ENCODE measurements around the gene PC. TPM values are rescaled to one million over a fixed set of nuclear protein-coding genes. Genes with fewer than 3 reads are reported as not detected.

PC gene
- total RNA-seq, 1 donor from 2014 or later: 45.9 TPM

- Histone ChIP-seq H3K27me3 (ENCODE audit: control insufficient read depth in 3 of 3, insufficient read depth in 3 of 3, low read length in 3 of 3) (no peaks in the 10 kb centered on the region), H3K9me3 (ENCODE audit: control insufficient read depth in 3 of 3, low read length in 3 of 3) (no peaks in the 10 kb centered on the region), H3K4me3 (ENCODE audit: low read length in 3 of 3) (no peak overlapping the region), H3K27ac (ENCODE audit: low read depth, low read length) (no peak overlapping the region), H3K9ac (ENCODE audit: low read depth in 1 of 3, low read length in 3 of 3) (no peak overlapping the region), H3K36me3 (ENCODE audit: control insufficient read depth in 3 of 3, insufficient read depth in 3 of 3, low read length in 3 of 3) (peaks cover 0 to 8% (median 5%) of the 10 kb centered on the region in 3 donors), H3K4me1 (ENCODE audit: control insufficient read depth in 3 of 3, insufficient read depth in 3 of 3, low read length in 3 of 3) (no peaks in the 10 kb centered on the region)
Observed at GRCh38 chr11:66864172-66864901, 93.8 kb downstream of the PC start.

DNA sequence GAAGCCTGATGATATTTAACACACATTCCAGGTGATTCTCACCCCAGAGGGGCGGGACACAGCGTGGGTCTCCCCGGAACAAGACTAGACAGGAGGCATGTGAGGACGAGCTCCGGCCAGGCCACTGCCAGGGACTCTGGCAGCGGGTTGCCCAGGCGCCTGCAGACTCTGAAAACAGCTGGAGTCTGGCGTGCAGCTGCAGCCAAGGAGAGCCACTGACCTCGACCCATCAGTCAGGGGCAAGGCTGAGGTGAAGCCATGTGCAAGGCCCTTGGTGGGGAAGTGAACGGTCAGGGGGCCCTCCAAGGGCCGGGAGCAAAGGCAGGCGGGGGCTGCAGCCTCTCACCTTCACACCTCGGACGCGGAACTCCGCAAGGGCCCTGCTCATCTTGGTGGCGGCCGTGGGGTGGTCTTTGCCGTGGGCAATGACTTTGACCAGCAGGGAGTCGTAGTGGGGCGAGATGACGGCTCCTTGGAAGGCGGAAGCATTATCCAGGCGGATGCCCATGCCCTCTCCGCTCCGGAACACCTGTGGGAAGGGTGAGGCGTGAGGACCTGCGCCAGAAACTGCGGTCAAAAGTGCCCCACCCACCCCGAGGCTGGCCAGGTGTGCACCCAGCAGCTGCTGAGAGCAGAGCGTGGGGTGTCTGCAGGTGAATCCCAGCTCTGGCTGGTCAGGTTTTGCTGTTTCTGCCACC, 94.6 kb downstream of the PC start:
- no peaks in the 10 kb centered on the region for H3K27me3 ChIP-seq (ENCODE audit: control insufficient read depth in 3 of 3, insufficient read depth in 3 of 3, low read length in 3 of 3)
- peaks cover 0 to 8% (median 6%) of the 10 kb centered on the region in 3 donors for H3K36me3 ChIP-seq (ENCODE audit: control insufficient read depth in 3 of 3, insufficient read depth in 3 of 3, low read length in 3 of 3)
- H3K9ac ChIP-seq (ENCODE audit: low read depth in 1 of 3, low read length in 3 of 3): no peak overlapping the region
- no peak overlapping the region for H3K4me3 ChIP-seq (ENCODE audit: low read length in 3 of 3)
- no peaks in the 10 kb centered on the region for H3K9me3 ChIP-seq (ENCODE audit: control insufficient read depth in 3 of 3, low read length in 3 of 3)
- H3K27ac ChIP-seq (ENCODE audit: low read depth, low read length): no peak overlapping the region
- no peaks in the 10 kb centered on the region for H3K4me1 ChIP-seq (ENCODE audit: control insufficient read depth in 3 of 3, insufficient read depth in 3 of 3, low read length in 3 of 3)

- Histone ChIP-seq H3K27me3 (ENCODE audit: control insufficient read depth in 3 of 3, insufficient read depth in 3 of 3, low read length in 3 of 3) (no peaks in the 10 kb centered on the region), H3K4me1 (ENCODE audit: control insufficient read depth in 3 of 3, insufficient read depth in 3 of 3, low read length in 3 of 3) (peaks cover 0 to 3% (median 0%) of the 10 kb centered on the region in 3 donors), H3K9ac (ENCODE audit: low read depth in 1 of 3, low read length in 3 of 3) (no peak overlapping the region), H3K27ac (ENCODE audit: low read depth, low read length) (no peak overlapping the region), H3K9me3 (ENCODE audit: control insufficient read depth in 3 of 3, low read length in 3 of 3) (no peaks in the 10 kb centered on the region), H3K4me3 (ENCODE audit: low read length in 3 of 3) (no peak overlapping the region), H3K36me3 (ENCODE audit: control insufficient read depth in 3 of 3, insufficient read depth in 3 of 3, low read length in 3 of 3) (peaks cover 0 to 6% (median 5%) of the 10 kb centered on the region in 3 donors)
Observed at GRCh38 chr11:66862559-66863037, 95.6 kb downstream of the PC start.

GRCh38 chr11:66861774-66862558, 96.2 kb downstream of the PC start:
- Histone ChIP-seq H3K9me3 (ENCODE audit: control insufficient read depth in 3 of 3, low read length in 3 of 3) (no peaks in the 10 kb centered on the region), H3K9ac (ENCODE audit: low read depth in 1 of 3, low read length in 3 of 3) (no peak overlapping the region), H3K27me3 (ENCODE audit: control insufficient read depth in 3 of 3, insufficient read depth in 3 of 3, low read length in 3 of 3) (no peaks in the 10 kb centered on the region), H3K27ac (ENCODE audit: low read depth, low read length) (no peak overlapping the region), H3K4me1 (ENCODE audit: control insufficient read depth in 3 of 3, insufficient read depth in 3 of 3, low read length in 3 of 3) (peaks cover 0 to 6% (median 2%) of the 10 kb centered on the region in 3 donors), H3K4me3 (ENCODE audit: low read length in 3 of 3) (no peak overlapping the region), H3K36me3 (ENCODE audit: control insufficient read depth in 3 of 3, insufficient read depth in 3 of 3, low read length in 3 of 3) (peaks cover 0 to 6% (median 5%) of the 10 kb centered on the region in 3 donors)

- no peak overlapping the region for H3K9ac ChIP-seq (ENCODE audit: low read depth in 1 of 3, low read length in 3 of 3)
- H3K27me3 ChIP-seq (ENCODE audit: control insufficient read depth in 3 of 3, insufficient read depth in 3 of 3, low read length in 3 of 3): no peaks in the 10 kb centered on the region
- no peaks in the 10 kb centered on the region for H3K9me3 ChIP-seq (ENCODE audit: control insufficient read depth in 3 of 3, low read length in 3 of 3)
Observed at GRCh38 chr11:66861038-66861773, 97.0 kb downstream of the PC start.

GRCh38 chr11:66860449-66860831, 97.7 kb downstream of the PC start:
- no peak overlapping the region for H3K9ac ChIP-seq (ENCODE audit: low read depth in 1 of 3, low read length in 3 of 3)
- peaks cover 0 to 6% (median 5%) of the 10 kb centered on the region in 3 donors for H3K36me3 ChIP-seq (ENCODE audit: control insufficient read depth in 3 of 3, insufficient read depth in 3 of 3, low read length in 3 of 3)
- H3K27me3 ChIP-seq (ENCODE audit: control insufficient read depth in 3 of 3, insufficient read depth in 3 of 3, low read length in 3 of 3): no peaks in the 10 kb centered on the region
- peaks cover 4 to 12% (median 7%) of the 10 kb centered on the region in 3 donors for H3K4me1 ChIP-seq (ENCODE audit: control insufficient read depth in 3 of 3, insufficient read depth in 3 of 3, low read length in 3 of 3)
- H3K4me3 ChIP-seq (ENCODE audit: low read length in 3 of 3): no peak overlapping the region
- H3K27ac ChIP-seq (ENCODE audit: low read depth, low read length): no peak overlapping the region
- no peaks in the 10 kb centered on the region for H3K9me3 ChIP-seq (ENCODE audit: control insufficient read depth in 3 of 3, low read length in 3 of 3)

More at GRCh38 chr11:66861038-66861773, 97.0 kb downstream of the PC start:
- Histone ChIP-seq H3K4me1 (ENCODE audit: control insufficient read depth in 3 of 3, insufficient read depth in 3 of 3, low read length in 3 of 3) (peaks cover 0 to 6% (median 2%) of the 10 kb centered on the region in 3 donors), H3K36me3 (ENCODE audit: control insufficient read depth in 3 of 3, insufficient read depth in 3 of 3, low read length in 3 of 3) (peaks cover 0 to 6% (median 5%) of the 10 kb centered on the region in 3 donors), H3K27ac (ENCODE audit: low read depth, low read length) (no peak overlapping the region), H3K4me3 (ENCODE audit: low read length in 3 of 3) (no peak overlapping the region)

DNA sequence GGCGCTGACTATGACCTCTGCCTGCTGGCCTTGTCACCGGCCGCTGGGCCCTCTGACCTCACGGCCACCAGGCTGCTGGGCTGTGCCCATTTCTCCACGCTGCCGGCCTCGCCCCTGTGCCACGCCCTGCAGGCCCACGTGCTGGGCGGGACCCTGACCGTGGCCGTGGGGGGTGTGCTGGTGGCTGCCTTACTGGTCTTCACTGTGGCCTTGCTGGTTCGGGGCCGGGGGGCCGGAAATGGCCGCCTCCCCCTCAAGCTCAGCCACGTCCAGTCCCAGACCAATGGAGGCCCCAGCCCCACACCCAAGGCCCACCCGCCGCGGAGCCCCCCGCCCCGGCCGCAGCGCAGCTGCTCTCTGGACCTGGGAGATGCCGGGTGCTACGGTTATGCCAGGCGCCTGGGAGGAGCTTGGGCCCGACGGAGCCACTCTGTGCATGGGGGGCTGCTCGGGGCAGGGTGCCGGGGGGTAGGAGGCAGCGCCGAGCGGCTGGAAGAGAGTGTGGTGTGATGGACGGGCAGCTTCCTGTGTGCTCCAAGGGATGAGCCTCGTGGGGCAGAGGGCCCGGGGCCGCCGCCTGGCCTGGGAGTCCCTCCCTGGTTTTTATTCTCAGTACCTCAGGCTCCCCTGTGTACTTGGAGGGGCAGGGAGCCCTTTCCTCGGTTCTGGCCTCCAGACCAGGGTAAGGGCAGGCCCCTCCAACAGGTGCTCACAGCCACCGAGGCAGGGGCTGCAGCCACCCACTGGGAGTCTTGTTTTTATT, 98.3 kb downstream of the PC start:
- Histone ChIP-seq H3K4me1 (ENCODE audit: control insufficient read depth in 3 of 3, insufficient read depth in 3 of 3, low read length in 3 of 3) (peaks cover 5 to 18% (median 11%) of the 10 kb centered on the region in 3 donors), H3K9me3 (ENCODE audit: control insufficient read depth in 3 of 3, low read length in 3 of 3) (no peaks in the 10 kb centered on the region), H3K27me3 (ENCODE audit: control insufficient read depth in 3 of 3, insufficient read depth in 3 of 3, low read length in 3 of 3) (no peaks in the 10 kb centered on the region), H3K4me3 (ENCODE audit: low read length in 3 of 3) (no peak overlapping the region), H3K27ac (ENCODE audit: low read depth, low read length) (no peak overlapping the region), H3K36me3 (ENCODE audit: control insufficient read depth in 3 of 3, insufficient read depth in 3 of 3, low read length in 3 of 3) (peaks cover 0 to 6% (median 5%) of the 10 kb centered on the region in 3 donors), H3K9ac (ENCODE audit: low read depth in 1 of 3, low read length in 3 of 3) (no peak overlapping the region)

DNA sequence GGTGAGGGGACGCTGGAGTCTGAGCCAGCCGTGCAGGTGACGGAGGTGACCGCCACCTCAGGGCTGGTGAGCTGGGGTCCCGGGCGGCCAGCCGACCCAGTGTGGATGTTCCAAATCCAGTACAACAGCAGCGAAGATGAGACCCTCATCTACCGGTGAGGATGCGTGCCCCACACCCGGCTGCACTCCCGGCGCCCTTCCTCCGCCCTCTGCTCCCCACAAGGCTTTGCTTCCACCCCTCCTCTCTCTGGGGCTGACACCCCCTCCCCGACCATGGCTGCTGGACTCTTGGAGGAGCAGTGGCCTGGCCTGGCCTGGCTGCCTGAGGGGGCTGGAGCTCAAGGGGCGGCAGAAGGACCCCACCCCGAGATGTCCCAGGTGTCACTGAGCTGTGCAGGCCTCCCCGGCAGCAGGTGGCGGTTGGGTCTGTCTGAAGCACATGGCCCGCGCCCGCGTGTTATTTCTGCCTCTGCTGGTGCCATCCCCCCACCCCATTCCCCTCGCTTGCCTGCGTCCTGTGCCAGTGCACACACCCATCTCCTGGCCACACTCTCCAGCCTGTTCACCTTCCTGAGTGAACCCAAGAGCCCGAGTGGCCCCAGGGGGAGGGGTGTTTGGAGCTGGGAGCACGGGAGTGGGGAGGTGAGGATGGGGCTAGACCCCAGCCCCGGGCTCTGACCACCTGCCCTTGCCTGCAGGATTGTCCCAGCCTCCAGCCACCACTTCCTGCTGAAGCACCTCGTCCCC, 99.1 kb downstream of the PC start:
- no peak overlapping the region for H3K9ac ChIP-seq (ENCODE audit: low read depth in 1 of 3, low read length in 3 of 3)
- no peaks in the 10 kb centered on the region for H3K9me3 ChIP-seq (ENCODE audit: control insufficient read depth in 3 of 3, low read length in 3 of 3)
- H3K36me3 ChIP-seq (ENCODE audit: control insufficient read depth in 3 of 3, insufficient read depth in 3 of 3, low read length in 3 of 3): peaks cover 0 to 6% (median 5%) of the 10 kb centered on the region in 3 donors
- no peaks in the 10 kb centered on the region for H3K27me3 ChIP-seq (ENCODE audit: control insufficient read depth in 3 of 3, insufficient read depth in 3 of 3, low read length in 3 of 3)
- no peak overlapping the region for H3K4me3 ChIP-seq (ENCODE audit: low read length in 3 of 3)
- H3K4me1 ChIP-seq (ENCODE audit: control insufficient read depth in 3 of 3, insufficient read depth in 3 of 3, low read length in 3 of 3): peaks cover 5 to 19% (median 11%) of the 10 kb centered on the region in 3 donors
- no peak overlapping the region for H3K27ac ChIP-seq (ENCODE audit: low read depth, low read length)
